Renal pelvis (tissue), 4 donors: Measurements from ENCODE around the gene TKT. TPM values are rescaled to one million over a fixed set of nuclear protein-coding genes. Genes with fewer than 3 reads are reported as not detected.
"Not testable (repeated sequence)": the region's sequence is repeated elsewhere in the genome, so short reads cannot be mapped to it uniquely, and the experiment has no call there.

Source experiments
- DNase-seq: peaks from one replicate; pipeline ENCODE4 v3.0.0-alpha.2; 2013
- polyA plus RNA-seq, 3 donors: library from polyadenylated mRNA; unstranded; fragments of 120-200 nt; gene quantifications; one replicate each; pipeline ENCODE4 v1.2.1, GENCODE V29; 2013; ENCODE audit not compliant: insufficient read length in 3 of 3

Gene TKT
- polyA plus RNA-seq, 3 donors, result 107 to 136 (median 127) TPM

- DNase-seq, result no peak
Observed at GRCh38 chr3:53264718-53265117, 8.9 kb upstream of the TKT start.

GRCh38 chr3:53263907-53264306, 8.1 kb upstream of the TKT start:
- no peak for DNase-seq

- no peak for DNase-seq
Observed at GRCh38 chr3:53261712-53262111, 5.9 kb upstream of the TKT start.

GRCh38 chr3:53260286-53260785, 4.5 kb upstream of the TKT start:
- no peak for DNase-seq

GRCh38 chr3:53259427-53260259, 3.8 kb upstream of the TKT start:
- DNase-seq, result no peak

GRCh38 chr3:53258600-53259426, 3.0 kb upstream of the TKT start:
- no peak for DNase-seq

GRCh38 chr3:53257465-53257864, 1.6 kb upstream of the TKT start:
- no peak for DNase-seq

GRCh38 chr3:53256704-53257055, 858 bp upstream of the TKT start:
- no peak for DNase-seq

- no peak for DNase-seq
Observed at GRCh38 chr3:53255423-53255774, 423 bp downstream of the TKT start.

- DNase-seq, result peak; percentile 66
Observed at GRCh38 chr3:53254509-53255422, 1.1 kb downstream of the TKT start.

GRCh38 chr3:53253707-53254508, 1.9 kb downstream of the TKT start:
- DNase-seq, result no peak

GRCh38 chr3:53252947-53253322, 2.9 kb downstream of the TKT start:
- DNase-seq, result not testable (repeated sequence)

- no peak for DNase-seq
Observed at GRCh38 chr3:53252096-53252946, 3.5 kb downstream of the TKT start.

GRCh38 chr3:53250881-53251605, 4.8 kb downstream of the TKT start:
- no peak for DNase-seq

GRCh38 chr3:53250453-53250852, 5.4 kb downstream of the TKT start:
- DNase-seq, result no peak

GRCh38 chr3:53248161-53248560, 7.7 kb downstream of the TKT start:
- no peak for DNase-seq

- no peak for DNase-seq
Observed at GRCh38 chr3:53247619-53248018, 8.2 kb downstream of the TKT start.

- no peak for DNase-seq
Observed at GRCh38 chr3:53244271-53244670, 11.6 kb downstream of the TKT start.

GRCh38 chr3:53243785-53244184, 12.0 kb downstream of the TKT start:
- DNase-seq, result no peak

- DNase-seq, result no peak
Observed at GRCh38 chr3:53243165-53243564, 12.7 kb downstream of the TKT start.
